Stimulated activated CD4-positive, alpha-beta T cell treated with anti-CD3 and anti-CD28 coated beads, Interleukin-12 subunit alpha, Interleukin-12 subunit beta, amount 100 ng/mL, for 48 hours (primary cell): Measurements from ENCODE around the gene C2orf92.

Experiments used
- DNase-seq, 3 donors: peaks; one replicate each; pipeline ENCODE4 v3.0.0-alpha.2; 2020; ENCODE audit warnings: low read depth in 2 of 3, low spot score in 1 of 3

Gene C2orf92

GRCh38 chr2:97726261-97727064, 57.0 kb downstream of the C2orf92 start:
- no peak for DNase-seq

- DNase-seq = no peak
Observed at GRCh38 chr2:97727296-97727695, 57.8 kb downstream of the C2orf92 start.

- no peak for DNase-seq
Observed at GRCh38 chr2:97728091-97728731, 58.7 kb downstream of the C2orf92 start.

- DNase-seq = no peak
Observed at GRCh38 chr2:97730245-97730644, 60.7 kb downstream of the C2orf92 start.

GRCh38 chr2:97731274-97732020, 61.9 kb downstream of the C2orf92 start:
- no peak for DNase-seq

GRCh38 chr2:97732436-97733340, 63.2 kb downstream of the C2orf92 start:
- DNase-seq = no peak

- no peak for DNase-seq
Observed at GRCh38 chr2:97733341-97734035, 64.0 kb downstream of the C2orf92 start.

GRCh38 chr2:97734061-97735051, 64.8 kb downstream of the C2orf92 start:
- no peak for DNase-seq

GRCh38 chr2:97735161-97735561, 65.6 kb downstream of the C2orf92 start:
- DNase-seq = no peak

GRCh38 chr2:97736185-97736584, 66.7 kb downstream of the C2orf92 start:
- no peak for DNase-seq

- DNase-seq = no peak
Observed at GRCh38 chr2:97736608-97737330, 67.3 kb downstream of the C2orf92 start.

- DNase-seq = no peak
Observed at GRCh38 chr2:97737421-97738178, 68.1 kb downstream of the C2orf92 start.

- no peak for DNase-seq
Observed at GRCh38 chr2:97738179-97739019, 68.9 kb downstream of the C2orf92 start.

GRCh38 chr2:97739020-97739892, 69.7 kb downstream of the C2orf92 start:
- DNase-seq = no peak

- no peak for DNase-seq
Observed at GRCh38 chr2:97739893-97740245, 70.4 kb downstream of the C2orf92 start.

- DNase-seq = peak in 1 of 3 donors; percentile 52
Observed at GRCh38 chr2:97740590-97741182, 71.2 kb downstream of the C2orf92 start.
